Fibroblast of skin of right biceps (primary cell): Measurements from ENCODE around the gene FBXO9.
"Not testable (repeated sequence)": the region's sequence is repeated elsewhere in the genome, so short reads cannot be mapped to it uniquely, and the experiment has no call there.

Experiments used
- DNase-seq: peaks from one replicate; pipeline ENCODE4 v3.0.0-alpha.2; 2013

Gene FBXO9

DNA sequence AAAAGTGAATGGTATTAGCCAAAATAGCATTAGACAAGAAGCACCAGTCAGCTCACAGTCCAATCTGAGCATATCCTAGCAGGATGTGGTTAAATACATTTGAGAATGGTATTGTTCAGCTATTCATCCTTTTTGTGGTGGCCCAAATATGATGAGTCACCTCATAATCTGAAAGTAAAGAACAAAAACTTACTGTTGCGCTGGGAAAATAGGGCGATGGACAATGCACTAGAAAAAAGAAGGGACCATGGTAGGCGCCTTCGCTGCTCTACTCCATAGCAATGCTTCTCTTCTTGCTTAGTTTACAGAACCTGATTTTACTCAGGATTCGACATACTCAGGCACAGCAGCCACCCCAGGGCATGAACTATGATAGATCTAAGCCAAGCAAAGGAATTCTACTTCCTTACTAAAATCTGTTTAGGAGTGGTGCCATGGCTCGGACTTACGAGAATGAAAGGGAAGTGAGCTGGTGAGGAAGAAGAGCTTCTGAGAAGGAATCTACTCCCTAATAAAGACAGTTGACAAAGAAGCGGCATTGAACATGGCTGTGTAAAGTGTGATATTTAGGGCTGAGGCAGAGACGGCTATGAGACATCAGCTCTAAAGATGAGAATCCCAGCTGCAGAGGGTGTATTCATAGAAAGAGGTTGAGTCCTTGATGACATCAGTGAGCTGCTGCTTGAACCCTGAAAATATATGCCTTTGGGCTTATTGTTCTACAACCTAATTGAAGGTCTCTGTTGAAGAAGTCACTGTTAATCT is 16.6 kb upstream of the FBXO9 start:
- peak; percentile 94 for DNase-seq

DNA sequence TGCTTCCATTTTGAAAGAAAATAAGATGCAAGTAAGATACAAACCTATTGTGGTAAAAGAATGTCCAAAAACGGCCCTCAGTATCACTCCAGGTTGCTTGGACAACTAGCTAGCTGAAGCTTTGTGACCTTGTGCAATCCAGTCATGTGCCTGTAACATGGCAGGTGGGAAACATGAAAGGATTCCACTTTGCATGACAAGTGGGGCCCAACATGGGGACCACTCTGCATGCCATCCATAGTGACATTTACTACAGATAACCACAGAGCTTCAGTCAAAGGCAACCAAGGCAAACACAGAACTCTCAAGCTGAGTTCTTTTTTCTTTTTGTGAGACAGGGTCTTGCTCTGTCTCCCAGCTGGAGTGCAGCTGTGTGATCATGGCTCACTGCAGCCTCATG is 15.8 kb upstream of the FBXO9 start:
- no peak for DNase-seq

DNA sequence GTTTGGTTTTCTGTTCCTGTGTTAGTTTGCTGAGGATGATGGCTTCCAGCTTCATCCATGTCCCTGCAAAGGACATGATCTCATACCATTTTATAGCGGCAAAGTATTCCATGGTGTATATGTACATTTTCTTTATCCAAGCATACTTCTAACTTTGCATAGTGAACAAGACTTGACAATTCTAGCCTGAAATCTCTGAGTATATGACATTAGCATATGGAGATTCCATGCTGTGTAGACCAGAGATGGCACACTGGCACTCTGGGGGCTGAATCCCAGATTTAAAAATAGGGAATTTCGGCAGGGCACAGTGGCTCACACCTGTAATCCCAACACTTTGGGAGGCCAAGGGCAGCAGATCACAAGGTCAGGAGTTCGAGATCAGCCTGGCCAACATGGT is 13.1 kb upstream of the FBXO9 start:
- DNase-seq: not testable (repeated sequence)

DNA sequence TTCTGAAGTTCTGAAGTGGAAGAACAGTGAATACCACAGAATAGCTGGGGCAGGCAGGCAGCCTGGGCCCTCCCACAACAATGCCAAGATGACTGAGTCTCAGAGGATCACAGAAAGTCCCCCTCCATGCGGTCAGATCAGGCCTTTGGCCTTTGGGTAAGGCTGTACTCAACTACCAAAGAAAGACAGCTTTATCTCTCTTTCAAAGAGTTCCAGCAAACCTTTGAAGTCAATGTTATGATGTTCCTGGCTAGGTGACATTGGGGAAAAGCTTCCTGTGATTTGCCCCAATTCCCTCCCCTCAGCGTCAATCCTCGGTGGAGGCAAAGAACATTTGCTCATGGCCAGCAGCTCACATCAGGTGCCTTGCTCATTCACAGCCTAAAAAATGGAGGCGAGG is 10.7 kb upstream of the FBXO9 start:
- DNase-seq: no peak

DNA sequence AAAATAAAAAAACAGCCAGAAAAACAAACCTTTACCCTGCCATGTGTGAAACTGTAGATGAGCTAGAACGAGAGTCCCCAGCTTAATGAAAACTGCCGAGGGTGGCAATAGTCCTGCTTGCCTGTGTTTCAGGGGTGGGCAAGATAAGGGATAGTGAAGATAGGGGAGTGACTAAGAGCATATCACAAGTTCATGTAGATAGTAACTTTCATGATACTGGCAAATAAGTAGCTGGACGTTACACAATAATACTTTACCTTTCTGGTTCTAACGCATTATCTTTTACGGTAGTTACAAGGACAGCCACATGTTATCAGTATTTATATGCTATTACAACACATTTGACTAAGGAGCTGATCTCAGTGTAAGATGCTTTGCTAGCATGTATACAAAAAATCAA is 9.3 kb upstream of the FBXO9 start:
- DNase-seq: no peak

DNA sequence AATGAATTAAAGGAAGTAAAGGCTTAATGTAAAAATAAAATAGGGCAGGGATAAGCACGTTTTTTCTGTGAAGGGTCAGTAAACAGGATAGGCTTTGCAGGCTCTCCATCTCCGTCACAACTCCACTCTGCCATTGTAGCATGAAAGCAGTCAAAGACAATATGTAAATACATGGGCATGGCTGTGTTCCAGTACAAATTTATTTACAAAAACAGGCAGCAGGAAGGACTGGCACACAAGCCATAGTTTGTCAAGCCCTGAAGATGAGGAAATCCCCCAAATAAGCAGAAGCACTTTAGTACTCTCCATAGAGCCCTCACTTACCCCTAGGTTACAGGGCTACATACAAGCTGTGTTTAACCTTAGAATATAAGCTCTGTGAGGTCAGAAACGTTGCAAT is 8.9 kb upstream of the FBXO9 start:
- no peak for DNase-seq

DNA sequence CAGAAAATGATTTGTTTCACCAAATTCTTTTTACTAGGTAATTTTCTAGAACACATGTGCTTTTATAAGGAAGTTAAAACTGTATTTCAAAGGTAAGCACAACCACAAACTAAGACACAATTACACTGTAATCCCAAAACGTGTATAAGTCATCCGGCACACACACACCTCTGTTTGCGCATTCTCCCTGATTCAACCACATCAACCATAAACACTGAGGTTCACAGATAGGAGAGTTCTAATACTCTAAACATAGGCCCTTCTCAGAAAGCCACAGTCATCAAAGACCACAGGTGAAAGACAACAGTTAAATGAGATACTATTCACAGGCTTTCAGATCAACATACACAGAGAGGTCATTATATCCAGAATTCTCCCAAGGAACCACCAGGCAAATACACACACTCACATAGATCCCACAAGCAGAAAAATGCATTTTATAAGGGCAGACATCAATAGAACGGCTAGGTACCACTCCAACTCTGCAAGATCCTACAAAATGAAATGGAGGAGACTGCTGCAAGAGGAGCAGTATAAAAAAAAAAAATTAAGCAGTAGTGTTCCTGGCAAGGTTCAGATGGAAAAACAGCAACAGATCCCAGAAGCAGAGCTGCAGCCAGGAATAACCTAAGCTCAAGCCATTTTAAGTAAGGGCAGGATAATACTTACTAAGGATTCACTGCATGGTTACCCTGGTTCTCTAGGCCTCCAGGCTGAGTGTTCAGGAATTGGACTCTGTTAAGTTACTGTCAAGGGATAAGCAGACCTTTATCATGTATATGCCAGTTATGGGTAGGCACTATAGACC is 6.6 kb upstream of the FBXO9 start:
- DNase-seq: no peak

DNA sequence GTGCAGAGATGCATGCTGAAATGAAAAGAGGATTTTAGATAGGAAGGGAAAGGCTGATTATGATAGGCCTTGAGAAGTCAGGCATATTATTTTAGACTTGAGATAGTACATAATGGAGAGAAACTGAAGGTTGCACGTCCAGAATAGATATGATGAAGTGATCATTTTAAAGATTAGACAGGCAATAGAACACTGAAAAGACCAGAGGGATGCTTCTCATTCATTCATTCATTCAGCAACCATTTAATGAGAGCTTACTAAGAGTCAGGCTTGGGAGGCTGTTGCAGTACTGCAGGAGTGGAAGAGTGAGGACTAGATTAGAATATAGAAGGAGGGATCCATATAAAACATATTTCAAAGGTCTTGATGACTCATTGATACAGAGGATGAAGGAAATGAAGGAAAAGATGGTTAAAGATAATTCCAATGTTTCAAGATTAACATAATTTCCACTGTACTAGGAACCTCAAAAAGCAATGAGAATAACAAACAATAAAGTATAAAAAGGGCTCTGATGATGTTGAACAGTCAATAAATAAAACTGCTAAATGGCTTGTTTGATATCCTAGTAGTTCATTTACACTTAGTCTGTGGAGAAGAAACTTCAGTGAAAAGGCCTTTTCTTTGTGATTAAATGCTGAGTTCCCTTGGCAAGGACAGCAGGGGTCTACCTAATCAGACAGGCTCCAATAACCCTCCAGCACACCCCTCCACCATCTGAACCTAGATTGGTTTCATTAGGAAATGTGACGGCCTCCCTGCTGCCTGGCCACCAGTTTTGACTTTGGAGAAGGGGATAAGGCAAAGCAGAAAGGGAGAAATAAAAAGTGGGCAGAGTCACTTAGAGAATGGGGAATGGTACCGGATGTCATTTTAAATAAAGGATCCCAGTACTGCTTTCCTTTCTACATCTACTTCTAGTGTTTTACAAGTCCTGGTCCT is 5.3 kb upstream of the FBXO9 start:
- no peak for DNase-seq

DNA sequence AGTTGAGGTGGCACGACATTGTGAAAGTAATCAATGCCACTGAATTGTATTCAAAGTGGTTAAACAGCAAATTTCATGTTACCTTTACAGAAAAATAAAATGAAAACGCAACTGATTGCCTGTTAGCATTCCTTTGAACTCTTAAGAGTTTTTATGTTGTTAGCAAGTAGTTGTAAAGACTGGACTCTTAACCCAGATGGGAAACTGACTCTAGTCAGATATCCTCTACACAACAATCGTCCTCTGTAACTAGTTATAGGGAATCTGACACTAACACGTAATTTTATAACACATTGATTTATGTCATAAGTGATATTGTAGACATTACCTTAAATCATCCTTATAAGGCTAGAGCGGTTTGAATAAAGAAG is 3.0 kb upstream of the FBXO9 start:
- DNase-seq: no peak

DNA sequence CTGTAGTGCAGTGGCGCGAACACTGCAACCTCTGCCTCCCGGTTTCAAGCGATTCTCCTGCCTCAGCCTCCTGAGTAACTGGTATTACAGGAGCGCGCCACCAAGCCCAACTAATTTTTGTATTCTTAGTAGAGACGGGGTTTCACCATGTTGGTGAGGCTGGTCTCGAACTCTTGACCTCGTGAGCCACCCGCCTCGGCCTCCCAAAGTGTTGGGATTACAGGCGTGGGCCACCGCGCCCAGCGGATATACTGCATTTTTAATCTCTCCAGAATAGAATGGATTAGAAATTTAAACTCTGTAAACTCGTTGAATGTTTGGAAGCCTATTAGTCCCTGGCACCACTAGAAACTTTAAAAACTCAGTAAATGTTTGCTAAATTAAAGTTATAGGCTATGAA is 949 bp upstream of the FBXO9 start:
- DNase-seq: not testable (repeated sequence)

DNA sequence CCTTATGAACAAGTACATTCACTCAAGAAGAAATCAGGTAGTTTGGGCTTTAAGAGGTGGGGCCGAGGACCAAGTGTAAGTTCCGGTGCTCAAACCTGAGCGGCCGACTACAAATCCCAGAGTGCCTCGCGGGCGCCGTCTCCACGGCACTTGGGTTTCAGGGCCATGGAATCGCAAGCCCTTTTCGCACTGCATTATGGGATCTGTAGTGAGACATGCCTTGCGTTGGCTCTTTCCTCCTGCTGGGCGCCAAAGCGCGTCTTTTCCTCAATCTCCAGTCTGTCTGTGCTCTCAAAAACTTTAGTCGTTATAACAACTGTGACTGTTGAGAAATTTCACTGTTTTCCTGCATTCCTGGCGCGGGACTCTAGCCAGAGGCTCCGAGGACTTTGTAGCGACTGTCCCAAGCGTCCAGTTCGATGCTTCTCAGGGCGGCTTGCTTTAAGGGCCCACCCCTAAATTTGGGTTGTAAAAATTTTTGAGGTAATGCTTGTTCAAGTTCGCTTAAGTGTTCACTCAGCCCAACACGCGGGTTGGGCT is 408 bp upstream of the FBXO9 start:
- peak; percentile 97 for DNase-seq

DNA sequence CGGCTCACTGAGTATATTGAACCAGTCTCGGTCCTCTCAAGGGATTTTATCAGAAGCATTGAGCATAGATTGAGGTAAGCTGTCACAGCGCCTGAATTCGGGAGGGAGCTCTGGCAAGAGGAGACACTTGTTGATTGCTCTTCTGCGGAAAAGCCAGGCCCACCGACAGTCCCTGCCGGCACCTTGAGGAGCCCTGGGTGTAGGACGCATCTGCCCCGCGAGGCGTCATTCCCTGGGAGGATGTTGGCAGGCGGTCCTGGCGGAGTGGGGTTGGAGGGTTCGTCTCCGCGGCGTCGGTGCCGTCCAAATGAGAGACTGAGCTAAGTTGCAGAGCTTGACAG is 843 bp downstream of the FBXO9 start:
- peak; percentile 39 for DNase-seq

DNA sequence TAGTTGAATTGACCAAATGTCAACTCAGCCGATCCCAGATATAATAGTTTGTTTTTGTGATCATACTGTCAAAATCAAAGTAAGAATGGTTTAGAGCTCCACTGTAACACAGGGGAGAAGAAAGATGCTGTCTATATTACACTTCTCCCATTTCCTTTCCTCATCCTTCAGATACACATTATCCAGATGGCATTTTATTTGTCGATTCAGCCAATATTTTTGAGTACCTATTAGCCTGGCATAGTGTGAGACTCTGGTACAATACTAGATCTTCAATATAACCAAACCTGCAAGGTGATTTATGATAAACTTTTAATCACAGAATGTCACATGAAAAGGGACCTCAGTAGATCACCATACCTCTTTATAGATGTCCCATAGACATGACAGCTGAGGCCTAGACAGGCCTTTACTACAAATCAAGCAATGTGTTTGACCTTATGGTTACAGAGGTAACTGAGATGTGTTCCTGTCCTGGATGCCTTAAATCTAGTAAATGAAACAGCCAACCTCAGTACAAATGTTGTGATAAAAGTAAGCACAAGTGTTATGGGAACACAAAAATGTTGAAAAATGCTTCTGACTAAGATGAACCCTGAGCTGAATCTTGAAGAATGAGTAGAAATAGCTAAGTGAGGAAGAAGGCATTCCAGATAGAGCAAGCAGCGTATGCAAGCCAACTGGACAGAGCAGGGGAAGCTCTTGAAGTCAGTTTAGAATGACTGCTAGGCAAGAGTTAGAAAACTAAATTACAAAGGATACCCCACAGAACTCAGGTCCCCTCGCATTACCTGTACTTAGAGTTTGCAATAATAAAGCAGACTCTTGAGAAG is 1.9 kb downstream of the FBXO9 start:
- DNase-seq: no peak

DNA sequence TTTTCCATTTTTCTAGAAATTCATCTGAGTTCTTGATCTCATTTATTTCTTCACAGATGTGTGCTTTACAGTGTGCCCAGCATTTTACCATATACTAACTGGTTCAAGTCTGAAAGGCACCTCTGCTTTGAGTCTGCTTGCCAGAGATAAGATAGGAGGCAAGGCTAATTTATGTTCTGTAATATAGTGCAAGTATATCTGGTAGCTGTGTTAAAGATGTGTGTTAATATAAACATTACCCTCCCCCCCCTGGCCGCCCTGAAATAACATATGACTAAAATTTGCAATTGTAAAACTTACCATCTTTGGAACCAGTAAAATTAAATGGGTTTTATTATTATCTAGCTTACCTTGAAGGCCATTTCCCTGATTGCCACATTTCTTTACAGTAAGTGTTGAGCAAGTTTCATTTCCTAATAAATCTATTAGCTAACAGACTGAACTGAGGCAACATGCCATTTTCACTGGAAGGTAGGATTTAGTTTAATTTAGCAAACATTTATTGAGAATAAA is 2.7 kb downstream of the FBXO9 start:
- no peak for DNase-seq

DNA sequence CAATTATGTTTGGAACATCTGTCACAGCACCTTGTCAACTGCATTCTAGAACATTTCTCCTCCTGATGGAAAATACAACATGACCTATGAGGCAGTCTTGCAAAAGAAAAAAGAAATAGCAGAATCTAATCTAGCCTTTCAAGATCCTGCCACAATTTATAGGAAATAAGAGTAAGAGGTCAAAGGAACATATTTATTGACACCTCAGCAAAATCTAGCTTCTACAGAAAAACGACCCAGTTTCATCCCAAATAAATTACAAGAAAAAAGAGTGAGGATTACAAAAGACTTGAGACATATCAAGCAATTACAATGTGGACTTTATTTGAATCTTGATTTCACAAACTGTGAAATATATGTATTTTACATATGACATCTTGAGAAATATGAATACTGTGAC is 4.2 kb downstream of the FBXO9 start:
- no peak for DNase-seq

DNA sequence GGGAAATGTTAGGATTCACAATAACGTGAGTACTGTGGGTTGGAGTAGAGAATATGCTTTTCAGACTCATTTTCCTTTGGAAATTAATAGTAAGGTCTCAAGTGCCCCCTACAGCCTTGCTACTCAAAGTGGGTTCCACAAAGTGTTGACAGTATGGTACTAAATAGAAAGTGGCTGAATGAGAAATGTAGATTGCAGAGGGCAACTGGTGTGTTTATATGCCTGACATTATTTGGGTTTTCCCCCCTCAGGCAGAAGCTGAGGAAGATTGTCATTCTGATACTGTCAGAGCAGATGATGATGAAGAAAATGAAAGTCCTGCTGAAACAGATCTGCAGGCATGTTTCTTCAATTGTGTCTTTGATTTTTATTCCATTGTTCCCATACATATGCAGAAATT is 5.6 kb downstream of the FBXO9 start:
- no peak for DNase-seq

DNA sequence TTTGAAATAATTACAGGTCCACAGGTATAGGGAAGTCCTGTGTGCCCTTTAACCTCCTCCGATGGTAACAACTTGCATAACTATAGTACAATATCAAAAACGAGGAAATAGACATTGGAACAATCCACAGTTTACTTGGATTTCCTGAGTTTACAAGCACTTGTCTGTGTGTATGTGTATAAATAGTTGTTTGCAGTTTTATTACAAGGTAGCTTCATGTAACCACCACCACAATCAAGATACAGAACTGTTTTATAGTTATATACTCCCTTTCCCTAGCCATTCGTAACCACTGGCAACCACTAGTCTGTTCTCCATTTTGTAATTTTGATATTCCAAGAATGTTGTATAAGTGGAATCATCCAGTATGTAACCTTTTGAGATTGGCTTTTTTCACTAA is 9.1 kb downstream of the FBXO9 start:
- DNase-seq: no peak

DNA sequence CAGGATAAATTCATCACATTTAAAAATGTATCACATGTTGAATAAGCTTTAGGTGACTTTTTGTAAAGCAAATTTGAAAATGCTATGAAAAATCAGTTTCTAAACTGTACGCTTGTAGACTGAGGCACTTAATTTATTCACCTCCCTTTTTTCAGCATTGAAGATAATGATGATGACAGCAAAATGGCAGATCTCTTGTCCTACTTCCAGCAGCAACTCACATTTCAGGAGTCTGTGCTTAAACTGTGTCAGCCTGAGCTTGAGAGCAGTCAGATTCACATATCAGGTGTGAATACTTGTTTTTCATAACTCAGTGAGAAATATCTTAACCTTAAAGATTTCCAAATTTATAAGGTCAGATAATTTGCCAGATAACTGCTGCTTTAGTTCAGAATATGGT is 15.6 kb downstream of the FBXO9 start:
- DNase-seq: no peak

DNA sequence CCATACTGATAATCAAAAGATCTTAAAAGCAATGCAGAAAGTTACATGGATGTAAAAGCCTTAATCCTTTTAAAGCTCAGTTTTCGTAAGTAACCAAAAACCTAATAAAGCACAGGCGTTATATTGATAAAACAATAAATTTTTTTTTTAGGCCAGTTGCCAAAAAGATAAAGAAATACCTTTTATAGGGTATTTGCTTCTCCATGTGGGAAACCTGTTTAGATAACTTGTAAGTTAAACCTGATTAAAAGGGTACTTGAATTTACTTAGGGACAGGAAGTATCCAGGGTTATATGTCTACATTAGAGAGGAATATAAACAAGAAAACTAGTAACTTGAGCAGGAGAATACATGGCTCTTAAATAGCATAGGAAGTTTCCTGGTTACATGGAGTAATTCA is 21.1 kb downstream of the FBXO9 start:
- no peak for DNase-seq

DNA sequence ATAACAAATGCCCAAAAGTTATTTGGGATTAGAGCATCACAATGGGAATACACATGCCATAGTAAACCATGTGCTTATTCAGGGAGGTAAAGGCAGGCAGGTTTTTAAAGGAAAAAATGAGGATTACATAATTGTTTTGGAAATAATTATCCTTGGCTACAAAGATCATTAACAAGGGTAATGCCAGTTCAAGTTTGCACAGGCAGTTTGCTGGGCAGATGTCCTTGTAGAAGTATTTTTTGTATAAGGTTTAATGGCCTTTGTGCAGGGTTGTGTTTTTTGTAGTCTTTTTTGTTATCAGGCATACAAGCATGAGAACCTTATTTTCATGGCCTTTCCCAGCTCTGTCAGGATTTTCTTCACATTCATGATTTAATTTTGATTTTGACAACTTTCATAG is 24.7 kb downstream of the FBXO9 start:
- DNase-seq: no peak

DNA sequence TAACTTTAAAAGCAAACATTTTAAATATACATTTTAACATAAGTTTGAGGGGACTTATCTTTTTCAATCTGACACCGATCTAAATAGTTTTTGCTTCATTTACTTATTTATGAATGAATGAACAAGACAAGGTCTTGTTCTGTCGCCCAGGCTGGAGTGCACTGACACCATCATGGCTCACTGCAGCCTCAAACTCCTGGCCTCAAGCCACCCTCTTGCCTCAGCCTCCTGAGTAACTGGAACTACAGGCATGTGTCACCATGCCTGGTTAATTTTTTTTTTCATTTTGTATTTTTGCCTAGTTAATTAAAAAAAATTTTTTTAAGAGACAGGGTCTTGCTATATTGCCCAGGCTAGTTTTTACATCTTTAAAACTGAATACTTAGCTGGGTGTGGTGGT is 25.4 kb downstream of the FBXO9 start:
- peak; percentile 30 for DNase-seq

DNA sequence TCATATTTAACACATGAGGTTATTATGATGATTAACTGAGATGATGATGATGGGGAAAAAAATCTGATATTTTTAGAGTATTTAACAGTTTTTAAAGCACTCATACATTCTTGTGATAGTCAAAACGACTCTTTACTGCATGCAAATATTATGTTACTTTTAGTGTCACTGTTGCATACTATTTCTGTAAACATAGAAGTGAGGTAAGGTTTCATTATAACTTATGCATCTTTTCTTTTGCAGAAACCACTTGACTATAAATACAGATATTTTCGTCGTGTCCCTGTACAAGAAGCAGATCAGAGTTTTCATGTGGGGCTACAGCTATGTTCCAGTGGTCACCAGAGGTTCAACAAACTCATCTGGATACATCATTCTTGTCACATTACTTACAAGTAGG is 30.1 kb downstream of the FBXO9 start:
- no peak for DNase-seq
